Activated naive CD8-positive, alpha-beta T cell treated with anti-CD3 and anti-CD28 coated beads, Interleukin-2, amount 10 ng/mL, durations not matched to agents 7 days and 5 days (primary cell): ENCODE results near the gene C18orf63. TPM values are rescaled to one million over a fixed set of nuclear protein-coding genes. Genes with fewer than 3 reads are reported as not detected.
A peak's percentile ranks its signal among the peaks of the same experiment; 100 is the strongest.

ENCODE experiments used
- ATAC-seq: fragments of 150-1000 bp; cut with Tn5 transposase; one replicate; pipeline ENCODE4 v1.10.0; 2021; ENCODE audit warnings: low read depth, moderate library complexity
- POLR2A ChIA-PET: fragments of 350-600 bp; sonication (Branson Sonifier 250); formaldehyde crosslinking; loops from one replicate; lab custom pipeline; 2021; ENCODE audit warnings: antibody characterized with exemption; lab: Charles Lee
- DNase-seq: peaks from one replicate; pipeline ENCODE4 v3.0.0; 2021
- H3K27ac Mint-ChIP-seq: one replicate; pipeline ENCODE4 v1.8.0; 2022; ENCODE audit warnings: mild to moderate bottlenecking, mixed read lengths
- H3K27me3 Mint-ChIP-seq: one replicate; pipeline ENCODE4 v1.8.0; 2022; ENCODE audit warnings: mild to moderate bottlenecking, moderate library complexity, mixed read lengths
- H3K36me3 Mint-ChIP-seq: one replicate; pipeline ENCODE4 v1.8.0; 2021; ENCODE audit warnings: mild to moderate bottlenecking, mixed read lengths
- H3K4me1 Mint-ChIP-seq: one replicate; pipeline ENCODE4 v1.8.0; 2021; ENCODE audit warnings: mixed read lengths
- H3K4me3 Mint-ChIP-seq: one replicate; pipeline ENCODE4 v1.8.0; 2022; ENCODE audit warnings: mild to moderate bottlenecking, moderate library complexity, mixed read lengths
- H3K9me3 Mint-ChIP-seq: one replicate; pipeline ENCODE4 v1.8.0; 2021; ENCODE audit warnings: mixed read lengths
- total RNA-seq, 2 experiments: library from RNA; stranded (reverse); gene quantifications; one replicate each; pipeline ENCODE4 v1.2.3, GENCODE V29; 2021

Gene C18orf63
- total RNA-seq, 2 experiments from 2014 or later, result not detected

DNA sequence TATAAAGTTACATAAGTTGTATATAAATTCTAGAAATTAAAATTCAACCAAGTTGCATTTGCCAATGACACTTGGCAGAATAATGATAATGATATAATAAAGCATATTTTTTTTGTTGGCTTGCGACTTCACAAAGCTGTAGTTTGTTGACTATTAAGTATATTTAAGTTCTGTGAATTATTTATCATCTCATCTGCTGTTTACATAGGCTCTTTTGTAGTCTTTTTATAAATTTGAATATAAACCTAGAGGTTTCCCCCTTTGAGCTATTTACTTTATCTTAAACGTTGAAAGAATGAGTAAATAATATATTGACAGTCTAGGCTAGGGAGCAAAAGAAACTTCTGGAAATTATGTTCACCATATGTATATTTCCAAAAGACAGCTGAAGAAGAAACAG lies 32.9 kb downstream of the C18orf63 start:
- POLR2A ChIA-PET, result no interaction called here
- no peak for ATAC-seq
- no peak for DNase-seq
- H3K9me3 Mint-ChIP-seq, result no peaks in the 10 kb centered on the region
- H3K4me3 Mint-ChIP-seq, result no peak overlapping the region
- no peaks in the 10 kb centered on the region for H3K36me3 Mint-ChIP-seq
- peaks cover 17% of the 10 kb centered on the region for H3K4me1 Mint-ChIP-seq
- peaks cover 6% of the 10 kb centered on the region for H3K27me3 Mint-ChIP-seq
- no peak overlapping the region for H3K27ac Mint-ChIP-seq

DNA sequence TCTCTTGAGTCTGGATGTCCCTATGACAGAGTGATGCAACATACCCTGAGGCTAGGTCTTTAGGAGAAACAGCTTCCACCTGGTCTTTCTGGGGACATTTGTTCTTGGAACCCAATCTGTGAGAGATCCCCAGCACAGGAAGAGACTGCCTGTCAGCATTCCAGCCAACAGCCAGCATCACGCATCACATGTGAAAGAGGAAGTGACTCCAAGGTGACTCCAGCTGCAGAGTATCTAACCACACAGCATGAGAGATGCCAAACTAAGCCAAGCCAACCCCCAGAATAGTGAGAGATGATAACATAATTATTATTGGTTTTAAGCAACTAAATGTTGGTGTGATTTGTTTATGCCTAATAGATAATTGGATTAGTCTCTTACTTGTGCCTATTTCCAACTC lies 35.7 kb downstream of the C18orf63 start:
- POLR2A ChIA-PET, result no interaction called here
- ATAC-seq, result no peak

DNA sequence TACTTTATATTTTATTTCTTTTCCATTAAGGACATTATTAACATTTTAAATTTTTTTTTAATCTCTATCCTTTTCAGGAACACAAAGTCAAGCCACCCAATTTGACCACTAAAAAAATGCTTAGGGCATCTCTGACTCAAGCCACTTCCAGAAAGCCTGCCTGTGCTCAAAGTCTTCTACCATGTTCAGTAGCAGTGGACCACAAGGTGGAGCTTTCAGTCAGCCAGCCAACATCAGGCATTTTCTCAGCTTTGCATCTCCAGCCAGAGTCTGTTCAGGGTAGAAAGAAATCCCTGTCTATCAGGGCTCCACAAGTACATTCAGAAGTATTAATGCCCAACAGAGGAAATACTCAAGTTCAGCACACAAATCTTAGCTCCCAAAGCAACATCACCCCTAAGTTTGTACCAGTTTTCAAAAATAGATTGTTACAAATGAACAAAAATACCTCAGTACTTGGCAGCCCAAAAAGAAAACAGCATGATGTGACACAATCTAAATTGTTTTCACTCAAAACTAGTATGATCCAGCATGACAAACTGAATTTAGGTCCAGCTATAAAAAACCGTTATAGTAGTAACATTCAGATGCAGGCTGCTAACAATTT lies 37.6 kb downstream of the C18orf63 start:
- H3K4me1 Mint-ChIP-seq, result peaks cover 24% of the 10 kb centered on the region
- H3K9me3 Mint-ChIP-seq, result no peaks in the 10 kb centered on the region
- H3K27me3 Mint-ChIP-seq, result no peaks in the 10 kb centered on the region
- no peak overlapping the region for H3K27ac Mint-ChIP-seq
- ATAC-seq, result peak; percentile 92
- POLR2A ChIA-PET, result interaction anchor here (0.6 to 2.1 kb wide), 6 partner anchors 10 to 143 kb away, joined by 3 to 11 read pairs (median 5); partner anchors contain the start of gene CNDP2
- DNase-seq, result no peak
- no peak overlapping the region for H3K4me3 Mint-ChIP-seq
- H3K36me3 Mint-ChIP-seq, result no peaks in the 10 kb centered on the region

More for the DNA sequence above, 35.7 kb downstream of the C18orf63 start:
- Mint-ChIP-seq H3K27me3 (no peaks in the 10 kb centered on the region), H3K4me1 (peaks cover 17% of the 10 kb centered on the region), H3K27ac (peak overlapping the region; percentile 42), H3K4me3 (peak overlapping the region; percentile 10), H3K36me3 (no peaks in the 10 kb centered on the region), H3K9me3 (no peaks in the 10 kb centered on the region)
- DNase-seq, result no peak

DNA sequence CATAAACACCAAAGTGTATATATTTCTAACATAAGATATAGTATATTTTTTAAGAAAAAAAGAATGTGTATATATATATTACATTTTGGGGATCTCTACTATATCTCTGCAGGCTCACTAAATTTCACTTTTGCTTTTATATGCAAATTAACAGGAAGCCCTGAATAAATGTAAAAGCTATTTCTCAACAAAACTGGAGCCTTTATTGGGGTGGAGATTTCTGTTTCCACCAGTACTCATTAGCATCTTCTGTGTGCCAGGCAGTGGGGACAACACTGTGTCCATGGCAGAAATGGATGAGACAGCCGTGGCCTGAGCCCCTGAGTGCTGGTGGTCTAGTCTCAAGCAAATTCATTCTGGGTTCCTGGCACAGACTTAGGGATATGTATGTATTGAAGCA lies 41.3 kb downstream of the C18orf63 start:
- H3K27me3 Mint-ChIP-seq, result peaks cover 4% of the 10 kb centered on the region
- H3K9me3 Mint-ChIP-seq, result no peaks in the 10 kb centered on the region
- peaks cover 17% of the 10 kb centered on the region for H3K4me1 Mint-ChIP-seq
- ATAC-seq (peak; percentile 50), DNase-seq (no peak)
- POLR2A ChIA-PET, result no interaction called here
- no peaks in the 10 kb centered on the region for H3K36me3 Mint-ChIP-seq
- peak overlapping the region; percentile 49 for H3K4me3 Mint-ChIP-seq
- peak overlapping the region; percentile 35 for H3K27ac Mint-ChIP-seq

DNA sequence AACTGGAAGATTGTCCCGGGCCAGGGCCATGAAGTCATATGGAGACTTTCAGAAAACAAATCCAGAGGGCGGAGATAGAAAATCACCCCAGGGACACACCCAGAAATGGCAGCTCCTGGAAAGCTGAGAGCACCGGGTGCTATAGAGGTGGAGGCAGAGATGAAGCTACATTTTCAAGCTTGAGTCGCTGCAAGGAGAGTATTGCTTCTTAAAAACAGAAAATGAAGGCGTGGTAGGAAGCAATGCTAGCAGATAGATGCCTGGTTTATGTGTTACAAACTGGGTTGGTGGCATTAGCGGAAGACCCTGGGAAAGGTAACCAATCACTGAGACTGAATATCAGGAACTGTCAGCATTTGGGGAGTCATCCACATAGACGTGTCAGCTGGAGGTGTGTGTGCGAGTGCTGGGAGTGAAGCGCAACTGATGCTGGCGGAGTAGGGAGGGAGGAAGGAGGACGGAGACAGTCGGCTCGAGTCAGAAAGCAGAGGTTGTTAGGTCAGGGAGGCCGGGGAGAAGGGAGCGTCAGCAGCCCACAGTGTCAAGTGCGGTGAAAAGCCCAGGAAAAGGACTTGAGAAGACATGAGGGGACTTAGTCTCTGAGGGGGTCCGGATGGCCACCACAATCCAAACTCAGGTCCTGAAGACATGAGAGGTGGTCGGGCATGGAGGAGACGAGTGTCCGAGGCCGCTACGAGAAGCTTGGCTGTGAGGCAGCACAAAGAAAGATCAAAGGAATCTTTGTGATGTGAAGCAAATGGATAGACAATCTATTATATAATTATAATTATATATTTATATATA lies 45.4 kb downstream of the C18orf63 start:
- no peak for DNase-seq
- Mint-ChIP-seq H3K4me3 (no peak overlapping the region), H3K4me1 (peaks cover 13% of the 10 kb centered on the region), H3K27ac (no peak overlapping the region), H3K27me3 (peaks cover 8% of the 10 kb centered on the region), H3K9me3 (no peaks in the 10 kb centered on the region), H3K36me3 (no peaks in the 10 kb centered on the region)
- ATAC-seq, result peak; percentile 37
- POLR2A ChIA-PET, result interaction anchor here (0.5 to 1.0 kb wide), 2 partner anchors 18 to 135 kb away, joined by 3 read pairs; partner anchors contain the start of gene CNDP2

DNA sequence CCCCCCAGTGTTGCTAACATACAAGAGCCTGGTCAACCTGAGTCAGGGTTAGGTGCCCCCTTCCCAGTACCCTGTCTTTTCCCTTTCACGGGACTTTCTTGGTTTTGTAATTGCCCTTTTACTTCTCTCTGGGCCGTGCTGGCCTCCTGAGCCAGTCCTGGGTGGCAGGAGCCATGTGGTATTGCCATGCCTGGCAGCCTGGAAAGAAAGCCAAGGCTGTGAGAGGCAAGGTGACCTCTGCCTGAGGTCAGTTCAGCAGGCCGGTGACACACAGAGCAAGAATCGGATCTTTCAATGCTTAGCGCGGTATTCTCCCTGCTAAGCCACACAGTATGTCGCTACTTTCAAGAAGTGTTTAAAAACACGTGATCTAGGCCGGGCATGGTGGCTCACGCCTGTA lies 52.3 kb downstream of the C18orf63 start:
- no peak for ATAC-seq

DNA sequence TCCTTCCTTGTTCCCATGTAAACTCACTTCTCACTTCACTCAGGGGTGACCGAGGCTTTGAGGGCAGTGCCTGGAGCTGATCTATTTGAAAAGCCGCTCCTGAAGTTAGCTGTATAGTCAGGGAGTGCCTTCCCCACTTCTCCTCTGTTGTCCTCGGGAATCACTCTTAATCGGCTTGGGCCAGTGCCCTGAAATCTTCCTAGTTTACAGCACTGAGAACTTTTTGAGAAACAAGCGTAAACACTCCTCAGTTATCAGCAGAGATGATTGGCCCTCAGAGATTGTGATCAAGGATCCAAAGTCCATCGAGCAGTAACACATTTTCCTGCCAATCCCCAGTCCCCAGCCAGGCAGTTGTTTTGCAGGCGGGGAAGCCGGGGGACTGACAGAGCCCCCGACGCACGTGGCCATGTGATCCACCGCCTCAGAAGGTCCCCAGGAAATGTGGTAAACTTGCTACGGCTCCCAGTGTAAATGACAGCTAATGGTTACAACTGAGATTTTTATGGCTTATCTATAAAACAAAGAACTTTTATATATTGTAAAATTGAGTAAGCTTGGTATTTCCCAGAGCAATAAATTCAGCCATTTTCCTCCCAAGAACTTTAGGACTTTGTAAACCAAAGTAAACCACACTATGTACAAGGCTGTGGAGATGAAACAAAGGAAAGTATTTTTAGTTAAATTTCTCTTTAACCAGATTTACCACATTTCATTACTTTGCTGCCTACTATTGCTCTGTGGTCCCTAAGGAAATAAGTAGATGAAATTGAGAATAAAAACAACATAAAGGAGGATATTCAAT lies 53.5 kb downstream of the C18orf63 start:
- peaks cover 43% of the 10 kb centered on the region for H3K4me1 Mint-ChIP-seq
- no peak for DNase-seq
- no peaks in the 10 kb centered on the region for H3K27me3 Mint-ChIP-seq
- H3K36me3 Mint-ChIP-seq, result peaks cover 6% of the 10 kb centered on the region
- ATAC-seq, result no peak
- POLR2A ChIA-PET, result no interaction called here
- H3K27ac Mint-ChIP-seq, result no peak overlapping the region
- peaks cover 2% of the 10 kb centered on the region for H3K9me3 Mint-ChIP-seq
- no peak overlapping the region for H3K4me3 Mint-ChIP-seq

More for the DNA sequence above, 52.3 kb downstream of the C18orf63 start:
- POLR2A ChIA-PET, result no interaction called here
- H3K27ac Mint-ChIP-seq, result no peak overlapping the region
- H3K4me3 Mint-ChIP-seq, result no peak overlapping the region
- peaks cover 6% of the 10 kb centered on the region for H3K36me3 Mint-ChIP-seq
- H3K9me3 Mint-ChIP-seq, result peaks cover 2% of the 10 kb centered on the region
- H3K4me1 Mint-ChIP-seq, result peaks cover 37% of the 10 kb centered on the region
- peaks cover 4% of the 10 kb centered on the region for H3K27me3 Mint-ChIP-seq
- no peak for DNase-seq

DNA sequence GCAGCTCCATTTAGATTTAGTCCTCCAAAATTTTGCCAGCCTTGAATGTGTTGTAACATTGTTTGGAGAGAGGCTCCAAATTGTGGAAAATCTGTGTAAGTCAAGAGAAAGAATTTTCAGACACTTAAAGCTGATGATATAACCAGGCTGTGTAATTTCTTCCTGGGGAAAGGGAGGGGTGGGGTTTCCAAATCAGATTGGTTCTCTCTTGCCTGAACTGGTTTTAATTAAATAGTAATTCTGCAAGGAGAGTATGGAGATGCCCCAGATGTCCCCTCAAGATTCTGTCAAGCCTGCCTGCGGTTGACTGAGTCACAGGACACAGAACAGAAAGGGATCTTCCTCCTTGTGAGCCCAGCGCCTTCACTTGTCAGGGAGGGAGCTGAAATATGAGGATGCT lies 54.5 kb downstream of the C18orf63 start:
- peak overlapping the region; percentile 20 for H3K27ac Mint-ChIP-seq
- peaks cover 47% of the 10 kb centered on the region for H3K4me1 Mint-ChIP-seq
- DNase-seq (no peak), ATAC-seq (no peak)
- POLR2A ChIA-PET, result no interaction called here
- peak overlapping the region; percentile 11 for H3K4me3 Mint-ChIP-seq
- peaks cover 2% of the 10 kb centered on the region for H3K9me3 Mint-ChIP-seq
- H3K27me3 Mint-ChIP-seq, result no peaks in the 10 kb centered on the region
- H3K36me3 Mint-ChIP-seq, result peaks cover 8% of the 10 kb centered on the region

DNA sequence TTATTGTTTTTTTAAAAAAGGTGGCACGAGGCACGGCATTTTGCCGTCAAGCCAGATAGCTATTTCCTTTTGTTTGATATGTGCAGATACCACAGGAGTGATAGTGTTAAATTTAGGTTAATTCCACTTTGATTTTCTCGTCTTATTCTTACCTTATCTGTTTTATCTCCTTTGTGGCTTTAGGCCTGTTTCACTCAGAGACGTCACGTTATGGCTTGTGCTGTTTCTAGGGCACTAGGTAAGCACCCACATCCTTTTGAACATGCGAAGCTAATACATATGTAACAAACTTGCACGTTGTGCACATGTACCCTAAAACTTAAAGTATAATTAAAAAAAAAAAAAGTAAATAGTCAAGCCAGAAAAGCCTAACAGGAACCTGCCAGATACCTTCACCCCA lies 57.8 kb downstream of the C18orf63 start:
- no peaks in the 10 kb centered on the region for H3K27me3 Mint-ChIP-seq
- peaks cover 61% of the 10 kb centered on the region for H3K4me1 Mint-ChIP-seq
- peaks cover 2% of the 10 kb centered on the region for H3K9me3 Mint-ChIP-seq
- POLR2A ChIA-PET, result interaction anchor here (0.6 to 1.4 kb wide), 6 partner anchors 21 to 178 kb away, joined by 3 to 4 read pairs (median 4); partner anchors contain the start of gene CNDP2
- no peak for DNase-seq
- peak overlapping the region; percentile 60 for H3K27ac Mint-ChIP-seq
- H3K36me3 Mint-ChIP-seq, result peaks cover 8% of the 10 kb centered on the region
- ATAC-seq, result peak; percentile 84
- H3K4me3 Mint-ChIP-seq, result peak overlapping the region; percentile 12

DNA sequence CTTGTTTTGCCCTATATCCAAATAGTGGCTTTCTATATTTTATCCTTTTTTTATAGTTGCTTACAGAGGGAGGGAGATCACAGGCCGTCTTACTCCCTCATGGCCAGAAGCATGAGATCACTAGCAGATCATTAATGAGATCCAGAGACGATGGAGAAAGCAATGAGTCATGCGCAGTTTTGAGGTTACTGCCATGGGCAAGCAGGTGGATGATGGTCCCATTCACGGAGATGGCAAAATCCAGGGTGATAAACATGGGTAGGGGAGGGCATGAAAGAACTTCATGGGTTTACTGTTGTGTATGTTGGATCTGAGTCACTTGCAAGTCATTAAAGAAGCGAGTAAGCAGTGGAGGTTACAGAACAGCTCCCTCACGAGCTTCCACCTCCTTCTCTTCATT lies 60.4 kb downstream of the C18orf63 start:
- H3K4me1 Mint-ChIP-seq, result peaks cover 49% of the 10 kb centered on the region
- no peak overlapping the region for H3K4me3 Mint-ChIP-seq
- no peak for DNase-seq
- no peaks in the 10 kb centered on the region for H3K27me3 Mint-ChIP-seq
- no peak for ATAC-seq
- H3K27ac Mint-ChIP-seq, result no peak overlapping the region
- peaks cover 10% of the 10 kb centered on the region for H3K36me3 Mint-ChIP-seq
- H3K9me3 Mint-ChIP-seq, result peaks cover 2% of the 10 kb centered on the region
- POLR2A ChIA-PET, result interaction anchor here (1.5 kb wide), 1 partner anchor 120 kb away, joined by 3 read pairs; the partner anchor contains the start of gene CNDP2

DNA sequence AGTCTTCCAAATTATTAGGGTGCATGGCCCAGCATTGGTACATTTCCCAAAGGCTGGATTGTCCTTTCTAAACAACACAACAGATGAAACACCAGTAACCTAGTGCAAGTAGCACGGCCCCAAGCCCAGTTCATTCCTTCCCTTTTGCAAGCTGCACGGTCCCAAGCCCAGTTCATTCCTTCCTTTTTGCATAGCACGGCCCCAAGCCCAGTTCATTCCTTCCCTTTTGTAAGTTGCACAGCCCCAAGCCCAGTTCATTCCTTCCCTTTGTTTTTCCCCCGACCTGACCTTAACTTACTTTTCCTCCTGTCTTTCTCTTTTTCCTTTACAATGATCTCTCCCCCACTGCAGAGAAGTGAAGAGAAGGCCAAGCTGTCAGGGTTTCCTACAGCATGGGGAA lies 60.9 kb downstream of the C18orf63 start:
- ATAC-seq (no peak), DNase-seq (no peak)
- Mint-ChIP-seq H3K36me3 (peaks cover 10% of the 10 kb centered on the region), H3K4me3 (no peak overlapping the region), H3K4me1 (peaks cover 44% of the 10 kb centered on the region), H3K9me3 (peaks cover 2% of the 10 kb centered on the region), H3K27me3 (no peaks in the 10 kb centered on the region), H3K27ac (peak overlapping the region; percentile 28)
- POLR2A ChIA-PET, result interaction anchor here (1.5 kb wide), 1 partner anchor 119 kb away, joined by 3 read pairs; the partner anchor contains the start of gene CNDP2

DNA sequence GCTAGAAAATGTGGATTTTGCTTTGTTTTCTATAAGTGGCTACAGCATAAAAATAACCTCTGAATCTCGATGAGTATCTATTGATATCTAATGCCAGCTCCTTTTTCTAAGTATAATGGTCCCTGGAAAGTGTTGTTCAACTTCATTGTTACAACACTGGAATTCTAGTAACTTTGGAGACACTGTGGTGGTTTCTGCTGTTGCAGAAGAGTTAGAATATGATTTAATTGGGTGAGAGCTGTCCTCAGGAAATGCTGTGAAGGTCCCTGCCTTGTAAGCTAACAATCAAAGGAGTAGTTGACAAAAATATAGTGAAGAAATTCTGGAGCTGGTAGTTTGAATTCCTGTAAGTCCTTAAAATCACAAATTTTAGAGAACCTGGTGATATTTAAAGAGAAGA lies 62.1 kb downstream of the C18orf63 start:
- POLR2A ChIA-PET, result interaction anchor here (0.5 to 1.6 kb wide), 6 partner anchors 24 to 121 kb away, joined by 3 to 8 read pairs (median 5); partner anchors contain the start of gene CNDP2
- peak overlapping the region; percentile 59 for H3K4me3 Mint-ChIP-seq
- no peak for DNase-seq
- no peaks in the 10 kb centered on the region for H3K9me3 Mint-ChIP-seq
- ATAC-seq, result peak; percentile 7
- peaks cover 4% of the 10 kb centered on the region for H3K36me3 Mint-ChIP-seq
- no peaks in the 10 kb centered on the region for H3K27me3 Mint-ChIP-seq
- H3K27ac Mint-ChIP-seq, result peak overlapping the region; percentile 86
- peaks cover 37% of the 10 kb centered on the region for H3K4me1 Mint-ChIP-seq
